ENCODE data around the gene OGFOD1.

OGFOD1 gene

DNA sequence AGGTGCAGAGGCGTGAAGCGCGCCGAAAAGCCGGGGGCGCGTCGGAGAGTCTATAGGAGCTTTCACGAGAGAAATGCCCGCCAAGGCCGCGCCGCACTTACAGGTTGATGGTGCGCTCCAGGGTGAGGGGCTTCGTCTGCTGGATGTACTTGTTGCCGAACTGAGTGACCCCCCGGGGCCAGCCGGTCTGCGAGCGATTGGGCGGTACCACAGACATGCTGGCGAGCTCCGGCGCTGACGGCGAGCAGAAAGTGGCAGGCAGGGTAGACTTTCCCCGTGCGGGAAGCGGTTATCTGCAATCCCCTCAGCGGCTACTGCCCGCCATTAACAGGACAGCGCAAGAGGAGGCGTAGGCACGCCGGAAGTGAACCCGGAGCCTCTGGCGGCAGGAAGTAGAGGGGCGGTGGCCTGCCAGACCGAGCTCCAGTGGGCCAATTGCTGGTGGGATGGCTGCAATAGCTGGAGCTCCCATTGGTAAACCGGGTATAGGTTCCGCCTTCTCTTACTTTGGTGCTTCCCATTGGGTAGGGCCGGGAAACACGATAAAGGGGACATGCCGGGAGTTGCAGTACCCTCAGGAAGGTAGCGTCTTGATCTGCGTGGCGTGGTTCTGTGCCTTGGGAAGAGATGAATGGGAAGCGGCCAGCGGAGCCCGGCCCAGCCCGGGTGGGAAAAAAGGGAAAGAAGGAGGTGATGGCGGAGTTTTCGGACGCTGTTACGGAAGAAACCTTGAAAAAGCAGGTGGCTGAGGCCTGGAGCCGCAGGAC is at the start of gene OGFOD1, which contains the start of gene NUDT21:
TSS of gene OGFOD1 (plus strand) at position 569 of the 767 bp plus-strand sequence. CDS start at position 628, 59 bp downstream.
TSS of gene NUDT21 (minus strand) at position 347 of the 767 bp plus-strand sequence. CDS start at position 217, 130 bp downstream.
- DNase-seq, result peak; percentile 98

DNA sequence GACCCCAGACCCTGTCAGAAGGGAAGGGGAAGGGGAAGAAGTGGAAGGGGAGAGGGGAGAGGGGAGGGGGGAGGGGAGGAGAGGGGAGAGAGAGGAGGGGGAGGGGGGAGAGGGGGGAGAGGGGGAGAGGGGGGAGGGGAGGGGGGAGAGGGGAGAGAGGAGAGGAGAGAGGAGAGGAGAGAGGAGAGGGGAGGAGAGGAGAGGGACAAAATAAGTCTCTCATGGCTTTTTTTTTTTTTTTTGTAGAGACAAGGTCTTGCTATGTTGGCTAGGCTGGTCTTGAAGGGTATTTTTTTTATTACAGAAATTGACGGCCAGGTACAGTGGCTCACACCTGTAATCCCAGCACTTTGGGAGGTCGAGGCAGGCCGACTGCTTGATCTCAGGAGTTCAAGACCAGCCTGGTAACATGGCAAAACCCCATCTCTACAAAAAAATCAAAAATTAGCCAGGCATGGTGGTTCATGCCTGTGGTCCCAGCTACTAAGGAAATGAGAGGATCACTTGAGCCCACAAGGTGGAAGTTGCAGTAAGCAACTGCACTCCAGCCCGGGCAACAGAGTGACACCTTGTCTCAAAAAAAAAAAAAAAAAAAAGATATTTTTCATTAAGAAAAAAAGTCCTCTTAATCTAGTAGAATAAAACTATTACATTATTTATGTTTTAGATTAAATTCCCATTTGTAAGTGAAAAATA is 45.2 kb upstream of the OGFOD1 start:
- no peak for DNase-seq

DNA sequence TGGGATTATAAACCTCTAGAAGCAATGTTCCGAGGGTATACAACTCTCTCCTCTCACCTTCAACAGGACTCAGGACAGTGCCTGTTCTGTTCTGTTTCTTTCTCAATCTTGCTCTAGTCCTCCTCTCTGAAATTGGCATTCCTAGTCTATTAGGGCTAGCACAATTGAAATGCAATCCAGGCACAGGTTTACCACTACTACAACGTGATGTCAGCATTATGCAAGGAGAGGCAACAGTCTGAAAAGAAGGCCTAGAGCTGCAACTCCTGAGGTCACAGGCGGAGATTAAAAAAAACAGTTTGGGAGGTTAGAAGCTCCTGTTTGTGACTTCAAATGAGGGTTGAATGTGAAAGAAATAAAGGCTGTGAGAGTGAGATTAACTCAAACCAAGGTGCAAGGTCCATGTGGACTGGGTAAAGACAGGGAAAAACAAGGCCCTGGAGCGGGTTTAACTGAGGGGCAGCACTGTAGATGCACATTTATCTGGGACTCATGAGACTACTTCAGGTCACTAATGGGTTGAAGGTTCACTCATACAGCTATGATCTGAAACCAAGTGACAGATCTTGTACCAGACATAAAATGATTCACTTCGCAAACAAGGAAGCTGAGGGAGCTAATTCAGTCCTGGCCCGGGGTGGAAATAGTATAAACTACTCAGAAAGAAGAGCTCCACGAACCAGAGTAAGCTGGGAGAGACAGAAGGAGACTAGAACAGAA is 42.8 kb upstream of the OGFOD1 start:
- no peak for DNase-seq

DNA sequence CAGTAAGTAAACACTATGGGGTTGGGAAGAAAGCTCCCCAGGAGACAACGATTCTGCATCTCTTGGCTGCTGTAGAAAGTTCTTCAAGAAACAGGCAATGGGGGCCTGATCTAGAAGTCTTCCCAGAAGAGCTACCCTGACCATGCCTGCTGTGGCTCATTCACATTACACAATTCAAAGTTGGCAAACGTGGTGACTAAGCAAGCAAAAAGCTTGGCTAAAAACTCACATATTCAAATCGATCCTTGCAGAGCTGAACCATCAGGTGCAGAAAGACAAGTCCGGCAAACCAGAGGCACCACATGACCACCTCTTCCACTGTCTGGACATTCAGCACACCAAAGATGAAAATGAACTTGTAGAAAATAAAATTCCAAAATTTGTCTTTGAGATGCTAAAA is 42.2 kb upstream of the OGFOD1 start:
- no peak for DNase-seq

DNA sequence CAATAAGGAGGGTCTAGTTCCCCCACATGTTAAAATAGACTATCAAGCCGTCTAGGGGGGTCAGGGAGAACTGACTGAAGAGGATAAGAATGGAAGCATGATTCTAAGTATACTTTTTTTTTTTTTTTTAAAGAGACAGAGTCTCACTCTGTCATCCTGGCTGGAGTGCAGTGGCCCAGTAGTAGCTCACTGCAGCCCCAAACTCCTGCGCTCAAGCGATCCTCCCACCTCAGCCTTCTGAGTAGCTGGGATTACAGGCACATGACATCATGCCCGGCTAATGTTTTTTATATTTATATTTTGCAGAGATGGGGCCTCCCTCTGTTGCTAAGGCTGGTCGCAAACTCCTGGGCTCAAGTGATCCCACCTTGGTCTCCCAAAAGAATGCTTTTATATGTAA is 40.2 kb upstream of the OGFOD1 start:
- no peak for DNase-seq

DNA sequence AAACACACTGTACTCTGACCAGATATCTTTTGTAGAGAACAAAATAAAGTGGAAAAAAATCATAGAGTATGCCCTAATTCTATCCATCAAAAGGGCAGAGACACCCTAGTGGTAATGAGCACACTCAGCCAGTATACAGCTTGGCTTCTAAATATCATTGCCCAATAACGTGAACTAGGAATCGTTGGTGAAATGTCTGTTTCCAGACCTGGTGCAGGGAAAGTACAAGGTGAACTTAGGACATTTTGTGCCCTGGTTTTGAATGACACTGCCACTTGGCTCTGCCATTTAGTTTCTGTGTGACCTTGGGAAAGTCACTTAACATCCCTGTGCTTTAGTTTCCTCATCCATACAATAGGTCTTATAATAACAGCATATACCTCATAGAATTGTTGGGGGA is 39.7 kb upstream of the OGFOD1 start:
- DNase-seq, result no peak

GRCh38 chr16:56413381-56413780 is 38.0 kb upstream of the OGFOD1 start:
- no peak for DNase-seq

- DNase-seq, result no peak
These were observed 37.0 kb upstream of the OGFOD1 start for GRCh38 chr16:56414366-56414765.

- DNase-seq, result no peak
These were observed 35.5 kb upstream of the OGFOD1 start for GRCh38 chr16:56415875-56416274.

GRCh38 chr16:56417138-56417537 is 34.2 kb upstream of the OGFOD1 start:
- no peak for DNase-seq

GRCh38 chr16:56419740-56420548 is 31.4 kb upstream of the OGFOD1 start:
- no peak for DNase-seq

GRCh38 chr16:56420613-56421012 is 30.7 kb upstream of the OGFOD1 start:
- DNase-seq, result no peak

GRCh38 chr16:56421313-56421712 is 30.0 kb upstream of the OGFOD1 start:
- no peak for DNase-seq

GRCh38 chr16:56421976-56422669 is 29.2 kb upstream of the OGFOD1 start:
- no peak for DNase-seq

GRCh38 chr16:56422896-56423441 is 28.4 kb upstream of the OGFOD1 start:
- DNase-seq, result no peak

GRCh38 chr16:56423584-56424403 is 27.6 kb upstream of the OGFOD1 start:
- DNase-seq, result no peak

GRCh38 chr16:56424404-56424764 is 27.0 kb upstream of the OGFOD1 start:
- DNase-seq, result no peak

DNA sequence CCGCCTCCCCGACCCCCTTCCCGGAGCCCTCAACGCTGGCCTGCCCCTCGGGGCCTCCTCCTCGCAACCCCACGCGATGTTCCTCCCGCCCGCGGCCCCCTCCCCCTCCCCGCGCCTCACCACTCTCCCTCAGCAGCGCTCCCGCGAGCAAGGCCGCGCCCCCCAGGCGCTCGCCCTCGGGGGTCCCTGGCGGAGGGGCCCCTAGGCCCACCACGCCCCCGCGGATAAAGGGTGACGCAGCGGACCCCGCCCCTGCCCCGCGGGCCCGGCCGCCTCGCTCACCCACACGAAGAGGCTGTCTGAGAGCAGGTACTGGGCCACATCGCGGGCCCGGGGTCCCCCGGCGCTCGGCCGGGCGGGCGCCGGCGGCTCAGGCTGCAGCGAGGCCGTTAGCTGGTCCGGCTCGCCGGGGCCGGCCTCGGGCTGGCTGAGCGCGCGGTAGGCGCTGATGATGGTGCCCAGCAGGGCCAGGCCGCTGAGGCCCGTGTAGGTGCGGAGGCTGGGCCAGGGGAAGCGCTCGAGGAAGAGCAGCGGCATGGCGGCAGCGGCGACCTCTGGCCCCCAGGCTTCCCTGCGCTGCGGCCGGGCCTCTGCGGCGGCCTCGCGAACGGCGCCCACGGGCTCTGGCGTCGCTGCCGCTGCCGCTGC is 26.4 kb upstream of the OGFOD1 start:
- DNase-seq, result no peak

DNA sequence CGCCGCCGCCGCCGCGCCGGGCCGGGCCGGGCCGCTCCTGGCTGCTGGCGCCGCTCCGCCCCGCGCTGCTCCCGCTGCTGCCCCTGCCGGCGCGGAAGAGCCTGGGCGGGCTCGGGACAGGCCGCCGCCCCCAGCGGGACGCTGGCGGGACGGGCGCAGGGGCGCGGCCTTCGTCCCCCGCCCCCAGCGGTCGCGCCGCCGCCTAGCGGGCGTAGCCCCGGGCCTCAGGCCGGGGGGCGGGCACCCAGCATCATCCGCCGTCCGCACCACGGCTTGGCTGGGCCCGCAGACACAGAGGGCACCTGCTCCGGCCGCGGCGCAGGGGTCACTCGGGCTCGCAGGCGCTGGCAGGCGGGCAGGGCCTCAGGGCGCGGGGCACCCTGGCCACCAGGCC is 25.9 kb upstream of the OGFOD1 start, which contains the start of gene AMFR:
TSS of gene AMFR (minus strand) at position 107 of the 394 bp plus-strand sequence. CDS start 218 bp downstream, outside the sequence.
- peak; percentile 82 for DNase-seq

DNA sequence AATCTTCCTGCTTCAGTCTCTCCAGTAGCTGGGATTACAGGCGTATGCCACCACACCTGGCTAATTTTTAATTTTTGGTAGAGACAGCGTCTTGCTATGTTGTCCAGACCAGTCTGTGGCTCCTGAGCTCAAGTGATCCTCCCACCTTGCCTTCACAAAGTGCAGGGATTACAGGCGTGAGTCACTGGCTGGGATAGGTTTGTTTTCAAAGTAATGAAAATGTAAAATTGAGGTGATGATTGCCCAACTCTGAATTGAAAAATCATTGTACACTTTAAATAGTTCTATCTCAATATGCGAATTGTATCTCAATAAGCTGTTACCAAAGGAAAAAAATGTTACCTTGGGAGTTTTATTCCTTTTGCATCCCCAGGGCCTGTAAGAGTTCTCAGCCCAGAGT is 24.8 kb upstream of the OGFOD1 start:
- no peak for DNase-seq
